Measurements from ENCODE around the gene VPS52. TPM values are rescaled to one million over a fixed set of nuclear protein-coding genes. Genes with fewer than 3 reads are reported as not detected.
"Not testable (repeated sequence)": the region's sequence is repeated elsewhere in the genome, so short reads cannot be mapped to it uniquely, and the experiment has no call there.

The VPS52 gene
- total RNA-seq, 1 donor from 2014 or later = 64.0 TPM

DNA sequence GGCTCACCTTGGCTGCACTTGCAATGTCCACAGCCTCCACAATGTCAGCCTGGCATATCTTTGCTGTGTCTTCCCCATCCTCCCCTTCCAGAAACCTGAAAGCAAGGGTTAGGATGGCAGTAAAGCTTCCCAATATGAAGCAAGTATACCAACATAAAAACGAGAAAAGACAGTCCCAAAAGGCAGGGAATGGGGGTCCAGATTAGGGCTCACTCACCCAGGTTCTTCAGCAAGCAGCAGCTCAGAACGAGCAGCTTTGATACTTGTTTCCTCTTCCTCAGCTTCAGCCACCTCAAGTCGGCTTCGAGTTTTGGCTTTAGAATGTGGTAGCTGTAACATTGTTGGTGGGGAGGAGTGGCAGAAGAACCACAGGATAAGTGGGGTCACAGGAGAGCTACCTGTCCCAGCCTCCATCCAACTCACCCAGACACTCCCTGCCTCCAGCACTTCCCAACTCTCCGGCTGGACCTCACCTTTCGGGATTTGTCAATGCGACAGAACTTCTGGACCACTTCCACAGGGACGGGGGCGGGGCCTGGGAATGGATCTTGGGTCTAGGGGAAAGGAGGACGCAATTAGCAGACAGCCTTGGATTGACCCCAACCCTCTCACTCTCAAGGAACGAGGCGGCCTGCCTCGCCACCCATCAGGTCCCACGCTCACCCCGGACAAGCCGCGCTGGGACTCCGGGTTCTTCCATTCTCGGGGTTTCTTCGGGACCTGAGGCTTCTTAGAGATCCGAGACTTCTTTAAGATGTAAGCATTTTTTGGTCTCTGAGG, 16.7 kb upstream of the VPS52 start:
- intact Hi-C loops (cut with micrococcal nuclease) = no loop called here

DNA sequence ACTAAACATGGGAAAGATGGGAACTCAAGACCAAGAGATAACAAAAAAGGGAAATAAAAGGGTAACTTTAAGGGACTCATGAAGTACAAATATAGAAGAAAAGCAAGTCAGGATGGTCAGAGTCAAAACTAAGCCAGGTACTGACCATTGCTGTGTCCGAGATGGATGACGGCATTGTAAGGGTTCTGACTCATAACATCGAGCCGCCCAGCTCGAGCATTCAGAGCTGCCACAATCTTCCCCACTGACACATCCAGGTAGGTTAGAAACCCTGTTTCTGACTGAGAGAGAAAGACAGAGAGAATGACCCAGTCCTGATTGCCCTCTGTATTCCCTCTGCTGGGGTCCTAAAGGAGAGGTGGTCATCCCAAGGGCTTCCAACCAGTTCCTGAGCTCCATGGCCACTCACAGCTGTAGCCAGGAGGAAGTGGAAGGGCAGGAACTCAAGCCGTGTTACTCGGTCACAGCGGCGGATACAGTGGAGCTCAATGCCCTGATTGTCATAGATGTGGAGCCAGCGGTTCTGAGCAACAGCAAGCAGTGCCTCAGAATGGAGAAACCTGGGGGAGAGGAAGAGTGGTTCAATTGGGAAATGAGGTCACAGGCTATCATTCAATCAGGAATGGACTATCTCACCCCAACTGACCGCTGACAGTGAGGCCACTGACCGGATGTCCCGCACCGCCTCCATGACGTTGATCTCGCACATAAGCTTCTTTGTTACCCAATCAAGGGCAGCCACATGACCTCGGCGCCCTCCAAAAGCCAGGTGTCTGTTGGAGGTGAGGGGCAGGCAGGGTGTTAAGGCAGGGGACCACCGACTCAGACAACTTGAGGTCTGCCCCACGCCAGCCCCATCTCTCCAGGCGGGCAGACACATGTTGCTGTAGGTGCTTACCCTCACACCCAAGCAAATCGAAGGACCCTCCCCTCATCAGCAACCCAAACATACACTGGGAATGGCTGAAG, 15.6 kb upstream of the VPS52 start:
- intact Hi-C loops (cut with micrococcal nuclease) = no loop called here

DNA sequence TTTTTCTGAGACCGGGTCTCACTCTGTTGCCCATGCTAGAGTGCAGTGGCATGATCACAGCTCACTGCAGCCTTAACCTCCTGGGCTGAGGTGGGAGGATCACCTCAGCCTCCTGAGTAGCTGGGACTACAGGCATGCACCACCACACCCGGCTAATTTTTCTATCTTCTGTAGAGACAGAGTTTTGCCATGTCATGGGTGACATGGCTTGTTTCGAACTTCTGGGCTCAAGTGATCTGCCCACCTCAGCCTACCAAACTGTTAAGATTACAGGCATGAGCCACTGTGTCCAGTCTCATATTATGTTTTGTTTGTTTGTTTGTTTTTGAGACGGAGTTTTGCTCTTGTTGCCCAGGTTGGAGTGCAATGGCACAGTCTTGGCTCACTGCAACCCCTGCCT, 13.5 kb upstream of the VPS52 start:
- intact Hi-C loops (cut with micrococcal nuclease) = not testable (repeated sequence)

DNA sequence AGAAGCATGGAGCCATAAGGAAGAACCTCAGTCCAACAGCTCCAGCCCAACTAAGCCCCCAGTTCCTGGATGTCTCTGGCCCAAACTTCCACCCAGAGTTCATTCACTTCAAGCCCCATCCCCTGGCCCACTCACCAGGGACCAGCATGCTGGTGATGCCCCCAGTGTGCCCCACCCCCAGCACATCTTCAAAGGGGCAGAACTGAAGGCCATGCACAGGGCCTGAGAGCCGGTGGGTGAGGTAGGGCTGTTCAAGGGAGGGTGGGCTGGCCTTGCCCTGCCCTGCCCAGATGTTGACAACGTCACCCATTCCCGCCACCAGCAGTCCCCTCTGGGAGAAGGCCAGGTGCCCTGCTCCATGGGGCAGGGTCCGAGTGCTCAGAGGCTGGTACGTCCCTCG, 8.9 kb upstream of the VPS52 start:
- intact Hi-C loops (cut with micrococcal nuclease) = no loop called here

DNA sequence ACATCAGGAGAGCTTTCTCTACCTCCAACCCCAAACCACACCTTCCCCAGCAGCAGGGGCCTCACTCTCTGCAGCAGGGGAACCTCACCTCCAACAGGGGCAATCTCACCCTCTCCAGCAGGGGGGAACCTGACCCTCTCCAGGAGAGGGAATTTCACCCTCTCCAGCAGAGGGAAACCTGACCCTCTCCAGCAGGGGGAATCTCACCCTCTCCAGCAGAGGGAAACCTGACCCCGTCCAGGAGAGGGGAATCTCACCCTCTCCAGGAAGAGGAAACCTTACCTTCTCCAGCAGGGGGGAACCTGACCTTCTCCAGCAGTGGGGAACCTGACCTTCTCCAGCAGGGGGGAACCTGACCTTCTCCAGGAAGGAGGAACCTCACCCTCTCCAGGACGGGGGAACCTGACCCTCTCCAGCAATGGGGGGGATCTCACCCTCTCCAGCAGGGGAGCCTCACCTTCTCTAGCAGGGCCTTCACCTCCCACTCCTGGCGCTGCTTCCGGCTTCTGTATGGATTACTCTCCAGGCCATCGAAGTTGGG, 8.4 kb upstream of the VPS52 start:
- intact Hi-C loops (cut with micrococcal nuclease) = loop anchor here (10.0 kb wide), 3 partner anchors 1085 to 1325 kb away; partner anchors contain the start of genes ATF6B, GPSM3, NELFE and PBX2

DNA sequence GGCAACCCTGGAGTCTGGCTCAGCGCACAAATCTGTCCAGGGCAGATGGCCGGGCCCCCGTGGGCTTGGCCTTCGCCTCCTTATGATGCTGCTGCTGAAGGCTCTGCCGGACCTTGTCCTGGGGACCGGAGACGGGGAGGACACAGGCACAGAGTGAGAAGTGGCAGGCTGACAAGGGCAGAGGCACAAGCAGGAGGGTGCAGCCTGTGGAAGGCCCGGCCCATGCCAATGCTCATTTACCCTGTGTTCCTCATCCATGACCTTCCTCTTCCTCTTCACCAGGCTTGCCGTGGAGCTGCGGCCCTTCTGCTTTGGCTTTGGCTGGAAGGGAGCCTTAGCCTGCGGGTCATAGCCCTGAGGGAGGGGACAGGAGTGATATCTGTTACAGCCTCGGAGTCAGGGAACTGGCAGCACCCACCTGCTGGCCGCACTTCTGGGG, 7.6 kb upstream of the VPS52 start:
- intact Hi-C loops (cut with micrococcal nuclease) = loop anchor here (10.0 kb wide), 3 partner anchors 1084 to 1324 kb away; partner anchors contain the start of genes ATF6B, GPSM3, NELFE and PBX2

DNA sequence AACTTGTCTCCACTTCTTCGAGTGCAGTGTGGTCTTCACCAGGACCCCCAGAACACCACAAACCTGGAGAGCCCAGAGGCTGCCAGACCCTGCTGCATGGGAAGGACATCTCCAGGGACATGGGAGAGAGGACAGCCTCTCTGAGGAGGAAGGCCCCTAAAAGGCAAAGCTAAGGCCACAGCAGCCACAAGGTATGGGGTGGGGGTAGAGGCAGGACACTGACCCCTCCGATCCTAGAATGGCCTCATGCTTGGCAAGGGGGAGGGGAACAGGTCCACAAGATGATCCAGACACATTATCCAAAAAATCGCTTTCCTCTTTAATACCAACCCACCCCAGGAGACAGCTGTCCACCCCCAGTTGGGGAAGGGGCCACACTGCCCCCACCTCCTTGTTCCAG, 7.1 kb upstream of the VPS52 start:
- intact Hi-C loops (cut with micrococcal nuclease) = loop anchor here (10.0 kb wide), 3 partner anchors 1084 to 1324 kb away; partner anchors contain the start of genes ATF6B, GPSM3, NELFE and PBX2

DNA sequence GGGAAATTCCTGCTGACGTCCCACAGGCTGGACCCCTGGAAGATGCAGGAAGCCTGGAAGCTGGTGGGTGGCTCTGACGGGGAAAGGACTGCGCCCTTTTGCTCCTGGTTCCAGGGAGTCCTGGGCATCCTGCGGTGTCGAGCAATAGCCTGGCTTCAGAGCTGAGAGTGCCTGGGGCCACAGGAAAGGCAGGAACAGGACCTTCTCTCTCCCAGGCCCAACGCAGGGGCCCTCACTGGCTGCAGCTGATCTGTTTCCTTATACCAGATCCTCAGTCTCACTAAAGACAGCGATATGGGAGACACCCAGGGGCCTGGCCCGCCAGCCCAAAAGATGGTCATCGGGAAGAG, 6.7 kb upstream of the VPS52 start:
- intact Hi-C loops (cut with micrococcal nuclease) = loop anchor here (10.0 kb wide), 3 partner anchors 1084 to 1324 kb away; partner anchors contain the start of genes ATF6B, GPSM3, NELFE and PBX2

DNA sequence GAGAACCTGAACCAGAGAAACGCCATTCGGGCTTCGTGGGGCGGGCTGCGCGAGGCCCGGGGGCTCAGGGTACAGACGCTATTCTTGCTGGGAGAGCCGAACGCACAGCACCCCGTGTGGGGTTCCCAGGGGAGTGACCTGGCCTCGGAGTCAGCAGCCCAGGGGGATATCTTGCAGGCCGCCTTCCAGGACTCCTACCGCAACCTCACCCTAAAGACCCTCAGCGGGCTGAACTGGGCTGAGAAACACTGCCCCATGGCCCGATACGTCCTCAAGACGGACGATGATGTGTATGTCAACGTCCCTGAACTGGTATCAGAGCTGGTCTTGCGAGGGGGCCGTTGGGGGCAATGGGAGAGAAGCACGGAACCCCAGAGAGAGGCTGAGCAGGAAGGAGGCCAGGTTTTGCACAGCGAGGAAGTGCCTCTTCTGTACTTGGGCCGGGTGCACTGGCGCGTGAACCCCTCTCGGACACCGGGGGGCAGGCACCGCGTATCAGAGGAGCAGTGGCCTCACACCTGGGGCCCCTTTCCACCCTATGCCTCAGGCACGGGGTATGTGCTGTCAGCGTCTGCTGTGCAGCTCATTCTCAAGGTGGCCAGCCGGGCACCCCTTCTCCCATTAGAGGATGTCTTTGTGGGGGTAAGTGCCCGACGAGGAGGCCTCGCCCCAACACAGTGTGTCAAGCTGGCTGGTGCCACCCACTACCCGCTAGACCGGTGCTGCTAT, 6.2 kb upstream of the VPS52 start:
- intact Hi-C loops (cut with micrococcal nuclease) = loop anchor here (1.0 to 10.0 kb wide), 9 partner anchors 11 to 1323 kb away; partner anchors contain the start of genes ATF6B, GPSM3, NELFE and PBX2

DNA sequence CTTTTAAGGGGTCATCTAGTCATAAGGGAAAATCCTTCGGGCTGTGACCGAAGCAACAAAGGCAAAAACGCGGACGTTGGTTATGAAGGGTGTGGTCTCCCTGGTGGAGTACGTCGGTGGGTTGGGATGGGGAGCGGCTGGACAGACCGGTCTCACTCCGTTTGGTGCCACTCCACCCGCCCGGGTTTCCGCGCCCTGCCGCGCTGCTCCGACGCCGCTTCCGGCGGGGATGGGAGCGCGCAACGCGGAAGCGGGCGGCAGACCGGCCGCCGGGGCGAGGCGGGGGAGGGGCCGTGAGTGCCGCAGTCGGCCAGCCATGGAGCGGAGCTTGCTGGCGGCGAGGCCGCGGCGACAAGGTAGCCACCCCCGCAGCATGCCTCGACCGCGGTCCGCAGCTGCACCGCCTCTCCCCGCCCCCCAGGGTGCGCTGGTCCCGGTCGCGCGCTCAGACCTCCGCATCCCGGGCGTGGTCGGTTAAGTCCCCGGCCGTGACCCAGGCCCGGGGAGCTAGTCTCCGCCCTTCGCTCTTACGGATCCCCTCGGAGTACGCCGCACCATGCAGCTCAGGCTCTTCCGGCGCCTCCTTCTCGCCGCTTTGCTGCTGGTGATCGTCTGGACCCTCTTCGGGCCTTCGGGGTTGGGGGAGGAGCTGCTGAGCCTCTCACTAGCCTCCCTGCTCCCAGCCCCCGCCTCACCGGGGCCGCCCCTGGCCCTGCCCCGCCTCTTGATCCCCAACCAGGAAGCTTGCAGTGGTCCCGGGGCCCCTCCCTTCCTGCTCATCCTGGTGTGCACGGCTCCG, 5.4 kb upstream of the VPS52 start, which contains the start of gene B3GALT4:
B3GALT4 (plus strand) TSS at position 260 of the 799 bp plus-strand sequence; CDS start at position 557, 297 bp downstream.
- intact Hi-C loops (cut with micrococcal nuclease) = loop anchor here (1.0 to 10.0 kb wide), 9 partner anchors 12 to 1322 kb away; partner anchors contain the start of genes ATF6B, GPSM3, NELFE and PBX2

DNA sequence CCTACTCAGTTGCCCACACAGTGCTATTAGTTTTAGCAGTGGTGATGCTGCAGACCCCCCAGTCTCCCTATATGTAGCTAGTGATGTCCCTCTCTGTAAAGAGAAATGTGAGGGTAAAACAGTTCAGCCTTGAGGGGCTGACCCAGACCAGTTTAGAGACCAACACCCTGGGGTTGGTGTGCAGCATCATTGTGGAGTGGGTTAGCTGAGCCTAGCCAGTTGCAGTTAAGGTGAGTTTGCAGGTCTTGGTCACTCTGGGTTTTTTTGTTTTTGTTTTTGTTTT, 4.8 kb upstream of the VPS52 start:
- intact Hi-C loops (cut with micrococcal nuclease) = loop anchor here (2.0 to 10.0 kb wide), 5 partner anchors 294 to 1322 kb away; partner anchors contain the start of genes ATF6B, GPSM3, NELFE and PBX2

DNA sequence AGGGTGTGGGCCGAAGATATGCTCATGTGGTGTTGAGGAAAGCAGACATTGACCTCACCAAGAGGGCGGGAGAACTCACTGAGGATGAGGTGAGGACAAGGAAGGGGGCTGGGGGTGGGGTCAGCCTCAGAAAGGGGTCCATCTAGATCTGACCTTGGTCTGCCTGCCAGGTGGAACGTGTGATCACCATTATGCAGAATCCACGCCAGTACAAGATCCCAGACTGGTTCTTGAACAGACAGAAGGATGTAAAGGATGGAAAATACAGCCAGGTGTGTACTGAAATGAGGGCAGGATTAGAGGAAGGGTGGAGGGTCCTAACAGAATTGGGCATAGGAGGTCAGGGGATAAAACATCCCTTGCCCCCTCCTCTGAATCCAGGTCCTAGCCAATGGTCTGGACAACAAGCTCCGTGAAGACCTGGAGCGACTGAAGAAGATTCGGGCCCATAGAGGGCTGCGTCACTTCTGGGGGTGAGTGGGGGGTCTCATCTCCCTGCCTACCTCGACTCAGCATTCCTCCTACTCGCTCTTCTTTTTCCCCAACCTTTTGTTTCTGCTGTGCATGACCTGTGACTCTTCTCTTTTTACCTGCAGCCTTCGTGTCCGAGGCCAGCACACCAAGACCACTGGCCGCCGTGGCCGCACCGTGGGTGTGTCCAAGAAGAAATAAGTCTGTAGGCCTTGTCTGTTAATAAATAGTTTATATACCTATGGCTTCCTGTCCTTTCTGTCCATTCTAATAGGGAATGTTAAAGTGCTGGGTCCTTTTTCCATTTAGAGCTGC, 4.3 kb upstream of the VPS52 start:
- intact Hi-C loops (cut with micrococcal nuclease) = loop anchor here (2.0 to 10.0 kb wide), 5 partner anchors 295 to 1321 kb away; partner anchors contain the start of genes ATF6B, GPSM3, NELFE and PBX2

DNA sequence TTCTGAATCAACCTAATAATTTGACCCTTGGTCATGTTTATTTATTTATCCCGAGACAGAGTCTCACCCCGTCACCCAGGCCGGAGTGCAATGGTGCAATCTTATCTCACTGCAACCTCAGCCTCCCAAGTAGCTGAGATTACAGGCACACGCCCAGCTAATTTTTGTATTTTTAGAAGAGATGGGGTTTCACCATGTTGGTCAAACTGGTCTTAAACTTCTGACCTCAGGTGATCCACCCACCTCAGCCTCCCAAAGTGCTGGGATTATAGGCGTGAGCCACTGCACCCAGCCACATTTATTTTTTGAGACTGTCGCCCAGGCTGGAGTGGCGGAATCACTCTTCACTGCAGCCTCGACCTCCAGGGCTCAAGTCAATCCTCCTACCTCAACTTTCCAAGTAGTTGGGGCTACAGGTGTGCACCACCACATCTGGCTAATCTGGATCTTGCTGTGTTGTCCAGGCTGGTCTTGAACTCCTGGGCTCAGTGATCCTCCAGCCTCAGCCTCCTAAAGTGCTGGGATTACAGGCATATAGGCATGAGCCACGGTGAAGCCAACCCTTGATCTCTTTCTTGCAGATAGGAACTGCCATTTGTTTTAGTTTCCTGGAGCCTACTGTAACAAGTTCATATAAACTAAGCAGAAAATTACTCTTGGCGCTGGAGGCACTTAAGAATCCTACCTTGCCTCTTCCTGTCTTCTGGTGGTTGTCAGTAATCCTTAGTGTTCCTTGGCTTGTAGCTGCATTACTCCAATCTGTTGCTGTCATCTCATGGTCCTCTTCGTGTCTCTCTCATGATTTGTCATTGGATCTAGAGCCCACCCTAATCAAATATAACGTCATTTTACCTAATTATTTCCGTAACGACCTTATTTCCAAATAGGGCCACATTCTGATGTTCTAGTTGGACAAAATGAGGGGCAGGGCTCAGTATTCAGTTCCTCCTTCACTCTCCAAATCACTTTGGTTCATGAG, 2.5 kb upstream of the VPS52 start:
- intact Hi-C loops (cut with micrococcal nuclease) = loop anchor here (2.0 to 10.0 kb wide), 4 partner anchors 39 to 1319 kb away; partner anchors contain the start of genes ATF6B, GPSM3, NELFE and PBX2

DNA sequence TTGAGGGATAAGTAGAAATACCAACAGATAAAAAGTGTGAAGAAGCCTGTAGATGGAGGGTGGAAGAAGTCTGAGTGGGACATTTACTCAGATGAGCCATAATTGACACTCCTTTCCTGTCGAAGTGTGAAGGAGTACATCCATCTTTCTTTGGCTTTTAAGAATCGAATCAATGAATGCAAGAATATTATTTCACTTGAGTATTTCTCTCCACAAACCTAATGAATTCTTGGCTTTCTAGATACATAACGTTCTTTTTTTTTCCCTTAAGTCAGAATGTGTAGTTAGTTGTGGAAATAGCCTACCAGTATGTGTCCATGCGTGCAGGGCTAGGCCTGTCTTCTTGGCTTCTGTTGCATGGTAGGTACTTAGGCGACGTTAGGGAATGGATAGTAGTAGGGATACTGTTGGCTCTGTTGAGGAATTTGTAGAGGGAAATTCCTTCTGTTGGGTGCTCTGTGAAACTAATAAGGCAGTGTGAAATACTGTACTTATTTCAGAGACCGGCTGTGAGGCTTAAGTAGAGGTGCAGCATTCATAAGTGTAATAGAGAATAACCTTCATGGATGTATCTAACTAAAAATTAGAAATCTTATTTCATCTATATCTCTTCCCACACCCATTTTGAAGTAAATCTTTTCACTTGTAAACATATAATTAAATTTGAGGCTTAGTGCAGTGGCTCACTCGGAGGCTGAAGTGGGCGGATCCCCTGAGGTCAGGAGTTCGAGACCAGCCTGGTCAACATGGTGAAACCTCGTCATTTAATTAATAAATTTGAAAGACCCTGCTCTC, 1.6 kb upstream of the VPS52 start:
- intact Hi-C loops (cut with micrococcal nuclease) = loop anchor here (2.0 to 10.0 kb wide), 4 partner anchors 39 to 1319 kb away; partner anchors contain the start of genes ATF6B, GPSM3, NELFE and PBX2

DNA sequence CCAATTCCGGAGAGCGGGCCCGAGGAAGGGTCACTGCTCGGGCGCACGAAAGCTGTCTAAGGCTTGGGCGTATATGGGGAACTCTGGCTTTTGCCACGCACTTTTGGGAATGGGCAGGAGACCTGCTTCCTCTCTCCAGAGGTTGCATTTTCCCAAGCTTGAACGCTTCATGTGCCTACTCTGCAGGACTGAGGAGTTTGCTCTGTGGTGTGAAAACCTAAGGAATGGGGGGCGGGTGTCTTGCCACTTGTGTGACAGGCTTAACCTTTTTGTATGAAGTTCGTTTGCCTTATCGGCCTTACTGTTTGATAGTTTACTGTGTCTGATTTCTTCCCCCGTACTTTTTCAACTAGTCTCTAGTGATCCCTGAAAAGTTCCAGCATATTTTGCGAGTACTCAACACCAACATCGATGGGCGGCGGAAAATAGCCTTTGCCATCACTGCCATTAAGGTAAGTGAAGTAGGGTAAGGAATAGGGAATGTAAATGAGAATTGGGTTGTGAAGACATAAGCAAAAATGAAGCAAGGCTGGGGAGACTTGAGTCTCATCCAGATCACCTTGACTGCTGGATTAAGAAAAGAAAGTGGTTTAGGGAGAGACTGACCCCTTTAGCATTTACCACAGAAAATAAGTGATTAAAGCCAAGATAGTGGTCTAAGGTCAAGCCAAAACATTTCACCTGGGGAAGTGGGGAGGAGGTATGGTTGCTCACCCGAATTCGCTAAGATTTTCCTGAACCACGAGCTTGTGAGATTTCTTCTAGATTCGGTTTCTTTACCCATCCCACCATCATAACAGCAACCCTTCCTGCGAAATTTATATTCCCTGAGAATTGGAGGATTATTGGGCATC, 826 bp upstream of the VPS52 start:
- intact Hi-C loops (cut with micrococcal nuclease) = loop anchor here (1.0 to 10.0 kb wide), 8 partner anchors 17 to 1318 kb away; partner anchors contain the start of genes ATF6B, GPSM3, KIFC1 and NELFE
